Mesenchymal stem cell (in vitro differentiated cells and primary cell): ENCODE results near the gene CMSS1.

ENCODE experiments used
- DNase-seq: peaks from one replicate; pipeline ENCODE4 v3.0.0-alpha.2; 2013
- H2AFZ ChIP-seq: one replicate; pipeline ENCODE4 v1.6.1; 2013; ENCODE audit warnings: low read depth, mild to moderate bottlenecking, control low read depth, inconsistent platforms, low read length, moderate library complexity
- H2AK5ac ChIP-seq: 2 replicates; pipeline ENCODE4 v1.6.1; 2013; ENCODE audit warnings: low read length, moderate library complexity, mild to moderate bottlenecking, inconsistent platforms; ENCODE audit not compliant: severe bottlenecking
- H2BK120ac ChIP-seq: one replicate; pipeline ENCODE4 v1.6.1; 2013; ENCODE audit warnings: low read depth, mild to moderate bottlenecking, inconsistent platforms, low read length, moderate library complexity
- H2BK12ac ChIP-seq, 2 experiments: one replicate each; pipeline ENCODE4 v1.6.1; 2013; ENCODE audit warnings: inconsistent platforms in 2 of 2, low read length in 2 of 2, mild to moderate bottlenecking in 2 of 2, moderate library complexity in 2 of 2, control low read depth in 1 of 2
- H2BK15ac ChIP-seq: one replicate; pipeline ENCODE4 v1.6.1; 2013; ENCODE audit warnings: mild to moderate bottlenecking, low read depth, inconsistent platforms; ENCODE audit not compliant: poor library complexity, severe bottlenecking
- H2BK5ac ChIP-seq: 2 replicates; pipeline ENCODE4 v1.6.1; 2013; ENCODE audit warnings: low read depth, mild to moderate bottlenecking, low read length, control low read depth, inconsistent platforms; ENCODE audit not compliant: poor library complexity, severe bottlenecking
- H3K14ac ChIP-seq, 2 experiments: one replicate each; pipeline ENCODE4 v1.6.1; 2013; ENCODE audit warnings: inconsistent platforms in 2 of 2, low read length in 2 of 2, control low read depth in 1 of 2, mild to moderate bottlenecking in 1 of 2, moderate library complexity in 1 of 2
- H3K18ac ChIP-seq, 2 experiments: one replicate each; pipeline ENCODE4 v1.6.1; 2013; ENCODE audit warnings: inconsistent platforms in 2 of 2, low read length in 2 of 2, control low read depth in 1 of 2, low read depth in 1 of 2, mild to moderate bottlenecking in 1 of 2
- H3K23ac ChIP-seq, 2 experiments: one replicate each; pipeline ENCODE4 v1.6.1; 2013; ENCODE audit warnings: inconsistent platforms in 2 of 2, low read length in 2 of 2, mild to moderate bottlenecking in 2 of 2, moderate library complexity in 2 of 2, control low read depth in 1 of 2
- H3K27ac ChIP-seq: 2 replicates; pipeline ENCODE4 v1.5.1; 2013; ENCODE audit warnings: mild to moderate bottlenecking, moderate library complexity, low read length, control low read depth, inconsistent platforms; ENCODE audit not compliant: poor library complexity, severe bottlenecking
- H3K27me3 ChIP-seq, 2 experiments: 2 replicates each; pipeline versions ENCODE4 v1.6.1 to v1.7.0; 2013; ENCODE audit warnings: low read length in 2 of 2, mild to moderate bottlenecking in 2 of 2, moderate library complexity in 2 of 2, control low read depth in 1 of 2, inconsistent platforms in 1 of 2; ENCODE audit not compliant: control insufficient read depth in 1 of 2, insufficient read depth in 1 of 2
- H3K36me3 ChIP-seq, 2 experiments: 2 replicates each; pipeline versions ENCODE4 v1.6.1 to v1.7.0; 2013; ENCODE audit warnings: low read length in 2 of 2, control low read depth in 1 of 2, inconsistent platforms in 1 of 2, low read depth in 1 of 2, mild to moderate bottlenecking in 1 of 2; ENCODE audit not compliant: insufficient read depth in 2 of 2, control insufficient read depth in 1 of 2
- H3K4ac ChIP-seq, 2 experiments: one replicate each; pipeline ENCODE4 v1.6.1; 2013; ENCODE audit warnings: inconsistent platforms in 2 of 2, low read length in 2 of 2, mild to moderate bottlenecking in 2 of 2, moderate library complexity in 2 of 2, control low read depth in 1 of 2, low read depth in 1 of 2
- H3K4me1 ChIP-seq: 2 replicates; pipeline ENCODE4 v1.6.1; 2013; ENCODE audit warnings: low read depth, low read length, control low read depth; ENCODE audit not compliant: control insufficient read depth, insufficient read depth
- H3K4me2 ChIP-seq: 2 replicates; pipeline ENCODE4 v1.6.1; 2013; ENCODE audit warnings: low read length, mild to moderate bottlenecking, inconsistent platforms; ENCODE audit not compliant: poor library complexity, severe bottlenecking
- H3K4me3 ChIP-seq, 2 experiments: 2 replicates each; pipeline versions ENCODE4 v1.5.1 to v1.7.0; 2013; ENCODE audit warnings: low read length in 2 of 2, mild to moderate bottlenecking in 2 of 2, control low read depth in 1 of 2, low read depth in 1 of 2; ENCODE audit not compliant: insufficient read depth in 1 of 2
- H3K79me1 ChIP-seq: replicated peaks from 2 replicates; pipeline ENCODE4 v1.6.1; 2013; ENCODE audit warnings: mild to moderate bottlenecking, control low read depth, low read length, inconsistent platforms; ENCODE audit not compliant: poor library complexity, severe bottlenecking
- H3K9ac ChIP-seq: 2 replicates; pipeline ENCODE4 v1.7.0; 2013; ENCODE audit warnings: mild to moderate bottlenecking, low read length, moderate library complexity
- H3K9me3 ChIP-seq: 2 replicates; pipeline ENCODE4 v1.7.0; 2013; ENCODE audit warnings: mild to moderate bottlenecking, low read length; ENCODE audit not compliant: control insufficient read depth
- H4K8ac ChIP-seq: one replicate; pipeline ENCODE4 v1.6.1; 2013; ENCODE audit warnings: inconsistent platforms, mild to moderate bottlenecking, low read length, moderate library complexity
- H4K91ac ChIP-seq: one replicate; pipeline ENCODE4 v1.6.1; 2013; ENCODE audit warnings: mild to moderate bottlenecking, low read length, inconsistent platforms
- WGBS: methylation state at CpG from one replicate; pipeline ENCODE4 v1.1.7; 2013; ENCODE audit warnings: mixed read lengths; 5-methylcytosine and 5-hydroxymethylcytosine counted together

Gene CMSS1

GRCh38 chr3:99962703-99963102 is 145.0 kb downstream of the CMSS1 start:
- Histone ChIP-seq H3K9ac (no peak overlapping the region), H2AK5ac (no peak overlapping the region), H3K79me1 (peaks cover 3% of the 10 kb centered on the region), H2BK15ac (no peak overlapping the region), H2BK120ac (no peak overlapping the region), H3K4me2 (no peak overlapping the region), H3K4ac (no peak overlapping the region), H3K4me1 (peaks cover 4% of the 10 kb centered on the region), H2BK12ac (no peak overlapping the region), H3K27ac (no peak overlapping the region), H3K27me3 (no peaks in the 10 kb centered on the region), H2BK5ac (no peak overlapping the region), H3K4me3 (no peak overlapping the region), H3K9me3 (no peaks in the 10 kb centered on the region), H3K14ac (no peak overlapping the region), H3K23ac (no peak overlapping the region), H2AFZ (peak overlapping the region; percentile 36), H3K18ac (no peak overlapping the region), H4K91ac (no peak overlapping the region), H4K8ac (no peak overlapping the region), H3K36me3 (no peaks in the 10 kb centered on the region)
- peak; percentile 78 for DNase-seq
- 30% methylated on average over 1 of the region's 2 CpGs for WGBS

DNA sequence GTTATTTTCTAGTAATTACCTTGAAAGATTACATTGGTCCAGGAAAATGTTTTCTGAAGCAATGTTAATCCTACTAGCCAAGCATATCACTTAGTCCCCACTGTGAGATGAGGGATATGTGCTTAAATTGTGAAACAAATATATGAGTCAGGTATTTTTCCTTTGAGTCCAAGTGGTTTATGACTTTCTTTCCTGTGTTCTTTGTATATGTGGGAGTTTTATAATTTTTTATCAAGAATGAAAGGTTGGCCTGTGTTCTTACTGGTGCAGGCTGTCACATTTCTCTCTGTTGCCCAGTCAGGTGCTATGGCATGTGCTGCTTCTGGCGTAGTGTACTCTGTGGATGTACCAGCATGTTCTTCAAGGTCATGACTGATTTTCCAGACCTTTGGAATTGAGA is 147.4 kb downstream of the CMSS1 start:
- Histone ChIP-seq H3K14ac (no peak overlapping the region), H3K79me1 (no peaks in the 10 kb centered on the region)
- WGBS, result 100% methylated on average over 1 of the region's 1 CpG

DNA sequence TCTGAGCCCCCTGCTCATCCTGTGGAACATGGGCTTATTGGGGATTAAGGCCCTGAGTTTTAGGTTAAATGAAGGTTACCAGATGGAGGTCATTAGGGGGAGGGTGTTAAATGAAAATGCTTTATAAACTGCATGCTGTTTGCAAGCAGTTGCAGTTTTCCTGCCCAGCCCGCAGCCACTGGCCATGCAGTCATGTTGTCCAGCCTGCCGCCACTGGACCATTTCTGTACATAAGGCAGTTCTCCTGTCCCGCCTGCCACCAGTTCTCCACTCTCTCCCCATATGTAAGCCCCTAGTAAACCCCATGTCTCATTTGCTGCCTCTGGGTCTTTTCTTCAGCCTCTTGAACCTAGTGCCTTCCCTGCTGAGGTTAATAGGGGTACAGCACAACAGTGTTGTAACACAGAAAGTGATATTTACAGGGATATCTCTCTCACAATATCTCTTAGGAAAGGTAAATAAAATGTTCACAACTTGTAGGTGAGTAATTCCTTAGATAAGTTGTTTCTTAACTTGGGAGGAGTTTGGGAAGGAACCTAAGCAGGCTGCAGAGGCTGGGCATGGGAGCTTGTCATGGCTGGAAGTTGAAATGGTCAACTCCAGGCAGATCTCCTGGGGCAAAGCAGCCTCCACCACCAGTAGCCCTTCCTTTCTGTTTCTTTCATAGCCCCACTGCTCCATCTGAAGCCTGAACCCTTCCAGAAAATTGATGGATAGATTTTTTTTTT is 148.2 kb downstream of the CMSS1 start:
- no peak overlapping the region for H3K4me2 ChIP-seq
- no peak overlapping the region for H4K8ac ChIP-seq
- H3K18ac ChIP-seq, result no peak overlapping the region
- no peaks in the 10 kb centered on the region for H3K36me3 ChIP-seq
- H3K79me1 ChIP-seq, result no peaks in the 10 kb centered on the region
- no peak overlapping the region for H3K4ac ChIP-seq
- peak overlapping the region; percentile 38 to 61 for H2BK12ac ChIP-seq
- no peak overlapping the region for H3K9ac ChIP-seq
- DNase-seq, result no peak
- H4K91ac ChIP-seq, result no peak overlapping the region
- no peaks in the 10 kb centered on the region for H3K27me3 ChIP-seq
- WGBS, result 99% methylated on average over 3 of the region's 3 CpGs
- H3K9me3 ChIP-seq, result no peaks in the 10 kb centered on the region
- no peak overlapping the region for H2AFZ ChIP-seq
- no peak overlapping the region for H3K27ac ChIP-seq
- H2AK5ac ChIP-seq, result no peak overlapping the region
- H2BK120ac ChIP-seq, result no peak overlapping the region
- peak overlapping the region in 1 of 2 experiments; percentile 74 for H3K14ac ChIP-seq
- no peak overlapping the region for H3K23ac ChIP-seq
- no peak overlapping the region for H2BK15ac ChIP-seq
- no peak overlapping the region for H2BK5ac ChIP-seq
- H3K4me3 ChIP-seq, result no peak overlapping the region
- peaks cover 4% of the 10 kb centered on the region for H3K4me1 ChIP-seq

More for the DNA sequence above, 147.4 kb downstream of the CMSS1 start:
- Histone ChIP-seq H2BK15ac (no peak overlapping the region), H3K4me2 (no peak overlapping the region), H2BK12ac (no peak overlapping the region), H3K23ac (no peak overlapping the region), H3K4ac (no peak overlapping the region), H2AFZ (no peak overlapping the region), H3K4me1 (peaks cover 4% of the 10 kb centered on the region), H3K18ac (no peak overlapping the region), H2AK5ac (no peak overlapping the region), H3K4me3 (no peak overlapping the region), H3K36me3 (no peaks in the 10 kb centered on the region), H3K9me3 (no peaks in the 10 kb centered on the region), H3K27ac (no peak overlapping the region), H3K9ac (no peak overlapping the region), H3K27me3 (no peaks in the 10 kb centered on the region), H4K91ac (no peak overlapping the region), H4K8ac (no peak overlapping the region), H2BK5ac (no peak overlapping the region), H2BK120ac (no peak overlapping the region)
- DNase-seq, result peak; percentile 55

DNA sequence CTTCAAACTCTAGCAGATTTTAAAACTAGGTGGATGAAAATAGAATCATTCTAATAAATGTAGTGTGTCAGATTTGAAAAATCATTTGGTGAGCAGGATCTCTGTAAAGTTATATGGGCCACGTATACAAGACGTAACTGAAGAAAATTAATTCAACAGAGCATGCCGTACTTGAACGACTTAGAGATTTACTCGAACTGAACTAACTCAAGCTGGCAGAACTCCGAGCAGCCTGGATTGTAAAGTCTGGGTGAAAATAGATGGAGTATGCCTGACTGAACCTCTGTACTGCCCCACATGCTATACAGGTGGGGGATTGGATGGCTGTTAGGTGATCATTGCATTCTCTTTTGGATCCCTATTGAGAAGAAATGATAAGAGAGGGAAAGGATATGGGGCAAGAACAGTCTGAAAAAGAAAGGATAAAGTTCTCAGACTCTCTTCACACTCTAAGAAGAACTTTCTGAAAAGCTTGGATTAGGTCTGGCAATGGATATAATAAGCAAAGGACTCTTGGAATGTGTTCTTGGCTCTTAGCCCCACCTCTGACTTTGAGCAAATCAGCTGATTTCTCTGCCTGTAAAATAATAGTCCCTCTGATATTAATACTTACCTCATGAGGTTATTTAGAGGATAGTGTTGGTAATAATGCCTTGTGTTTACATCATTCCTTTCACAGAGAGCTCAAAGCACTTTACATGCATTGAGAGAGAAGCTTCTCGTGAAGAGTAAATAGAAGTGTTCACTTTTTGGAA is 149.2 kb downstream of the CMSS1 start:
- no peak overlapping the region for H2BK15ac ChIP-seq
- no peaks in the 10 kb centered on the region for H3K79me1 ChIP-seq
- H3K9me3 ChIP-seq, result no peaks in the 10 kb centered on the region
- no peaks in the 10 kb centered on the region for H3K27me3 ChIP-seq
- peak overlapping the region; percentile 11 for H3K9ac ChIP-seq
- no peaks in the 10 kb centered on the region for H3K36me3 ChIP-seq
- H3K4me1 ChIP-seq, result peaks cover 4% of the 10 kb centered on the region
- no peak overlapping the region for H3K27ac ChIP-seq
- no peak overlapping the region for H2AK5ac ChIP-seq
- no peak overlapping the region for H3K23ac ChIP-seq
- H3K4me3 ChIP-seq, result no peak overlapping the region
- WGBS, result 98% methylated on average over 7 of the region's 7 CpGs
- no peak overlapping the region for H3K14ac ChIP-seq
- no peak overlapping the region for H2AFZ ChIP-seq
- H3K4ac ChIP-seq, result no peak overlapping the region
- no peak overlapping the region for H2BK12ac ChIP-seq
- no peak overlapping the region for H4K91ac ChIP-seq
- no peak overlapping the region for H3K18ac ChIP-seq
- H2BK5ac ChIP-seq, result no peak overlapping the region
- DNase-seq, result no peak
- H2BK120ac ChIP-seq, result no peak overlapping the region
- no peak overlapping the region for H3K4me2 ChIP-seq
- no peak overlapping the region for H4K8ac ChIP-seq
